SU-DHL-6 (cell line): ENCODE results near the gene PSMB5.

ENCODE experiments used
- H2AFZ ChIP-seq: fragments of 200-600 bp; sonication (generic); 2 replicates; pipeline ENCODE4 v1.6.1; 2014; ENCODE audit warnings: low read depth, mild to moderate bottlenecking, moderate library complexity, mixed read lengths, antibody characterized with exemption, low read length; ENCODE audit not compliant: severe bottlenecking
- H3F3A ChIP-seq: fragments of 200-600 bp; shearing (Covaris generic); 2 replicates; pipeline ENCODE4 v1.6.0; 2016; ENCODE audit warnings: antibody characterized with exemption, mild to moderate bottlenecking; ENCODE audit not compliant: insufficient read depth
- H3K27ac ChIP-seq: fragments of 200-600 bp; sonication (generic); 2 replicates; pipeline ENCODE4 v1.5.1; 2016; ENCODE audit warnings: low read depth, mild to moderate bottlenecking, low read length, moderate library complexity, mixed read lengths
- H3K27me3 ChIP-seq: fragments of 200-600 bp; sonication (generic), shearing (Covaris generic); 2 replicates; pipeline ENCODE4 v1.6.0; 2014; ENCODE audit warnings: mild to moderate bottlenecking, low read length
- H3K36me3 ChIP-seq: fragments of 200-600 bp; sonication (generic); 2 replicates; pipeline ENCODE4 v1.6.1; 2014; ENCODE audit warnings: mild to moderate bottlenecking, low read length, mixed read lengths
- H3K4me2 ChIP-seq: fragments of 300-600, 200-600 bp; shearing (Covaris generic), sonication (generic); 2 replicates; pipeline ENCODE4 v1.6.0; 2014; ENCODE audit warnings: low read length, low read depth, mild to moderate bottlenecking; ENCODE audit not compliant: poor library complexity, severe bottlenecking
- H3K4me3 ChIP-seq: fragments of 200-600 bp; sonication (generic); 2 replicates; pipeline ENCODE4 v1.5.1; 2014; ENCODE audit warnings: antibody characterized with exemption, low read length, mild to moderate bottlenecking, mixed read lengths; ENCODE audit not compliant: insufficient read depth, poor library complexity, severe bottlenecking
- H3K79me2 ChIP-seq: fragments of 200-600 bp; sonication (generic); 2 replicates; pipeline ENCODE4 v1.6.1; 2014; ENCODE audit warnings: mild to moderate bottlenecking, low read length, moderate library complexity; ENCODE audit not compliant: insufficient read depth
- H3K9ac ChIP-seq: fragments of 200-600 bp; sonication (generic); 2 replicates; pipeline ENCODE4 v1.7.0; 2014; ENCODE audit warnings: mild to moderate bottlenecking, low read length
- H3K9me2 ChIP-seq: fragments of 200-600 bp; sonication (generic); replicated peaks from 2 replicates; pipeline ENCODE4 v1.6.1; 2014; ENCODE audit warnings: low read length; ENCODE audit not compliant: insufficient read depth
- H3K9me3 ChIP-seq: fragments of 200-600 bp; sonication (generic); 2 replicates; pipeline ENCODE4 v1.6.1; 2014; ENCODE audit warnings: low read length, mixed read lengths; ENCODE audit not compliant: insufficient read depth
- H4K20me1 ChIP-seq: fragments of 200-600 bp; sonication (generic); 2 replicates; pipeline ENCODE4 v1.6.1; 2014; ENCODE audit warnings: low read depth, mild to moderate bottlenecking, antibody characterized with exemption, low read length, moderate library complexity, mixed read lengths
- CTCF ChIP-seq: fragments of 200-600 bp; sonication (generic); IDR thresholded peaks from one replicate; pipeline ENCODE4 v1.5.1; 2017; ENCODE audit warnings: antibody characterized with exemption, mild to moderate bottlenecking, low read length, moderate library complexity; ENCODE audit not compliant: insufficient read depth, poor library complexity, severe bottlenecking
- EZH2phosphoT487 ChIP-seq: fragments of 200-600 bp; sonication (generic), shearing (Covaris generic); conservative IDR thresholded peaks from 2 replicates; pipeline ENCODE4 v1.6.1; 2018; ENCODE audit warnings: mild to moderate bottlenecking, antibody characterized with exemption, low read length, moderate library complexity, mixed read lengths

The PSMB5 gene

GRCh38 chr14:23034498-23035302, at the start of gene PSMB5:
TSS of gene PSMB5 (minus strand) at chr14:23034900. CDS start at chr14:23034881, 19 bp downstream.
- no peak for TF ChIP-seq CTCF
- TF ChIP-seq EZH2phosphoT487 = no peak
- peak within 1 kb of the TSS; percentile 58 for H3K4me2 ChIP-seq
- peak within 1 kb of the TSS; percentile 91 for H3K9ac ChIP-seq
- H3K4me3 ChIP-seq = peak within 1 kb of the TSS; percentile 70
- no peaks in the 10 kb centered on the region for H4K20me1 ChIP-seq
- no peaks in the 10 kb centered on the region for H3K9me2 ChIP-seq
- H3K27ac ChIP-seq = peak within 1 kb of the TSS; percentile 84
- H3K36me3 ChIP-seq = peaks cover 6% of the 10 kb centered on the region; the same call in 1 of the 2 replicates
- H3K9me3 ChIP-seq = no peaks in the 10 kb centered on the region
- peak within 1 kb of the TSS; percentile 92 for H2AFZ ChIP-seq
- no peaks in the 10 kb centered on the region for H3F3A ChIP-seq
- H3K79me2 ChIP-seq = peaks cover 25% of the 10 kb centered on the region
- H3K27me3 ChIP-seq = no peaks in the 10 kb centered on the region

GRCh38 chr14:23080474-23080873, 45.8 kb upstream of the PSMB5 start:
- H3K9me2 ChIP-seq = no peaks in the 10 kb centered on the region
- no peaks in the 10 kb centered on the region for H4K20me1 ChIP-seq
- no peak overlapping the region for H3K9ac ChIP-seq
- H3F3A ChIP-seq = peaks cover 18% of the 10 kb centered on the region
- H3K27ac ChIP-seq = no peak overlapping the region
- no peaks in the 10 kb centered on the region for H3K9me3 ChIP-seq
- TF ChIP-seq CTCF (no peak), EZH2phosphoT487 (no peak)
- no peak overlapping the region for H3K4me3 ChIP-seq
- H2AFZ ChIP-seq = no peak overlapping the region
- no peaks in the 10 kb centered on the region for H3K27me3 ChIP-seq
- peaks cover 48% of the 10 kb centered on the region for H3K36me3 ChIP-seq
- H3K4me2 ChIP-seq = no peak overlapping the region
- no peaks in the 10 kb centered on the region for H3K79me2 ChIP-seq

GRCh38 chr14:23079716-23080115, 45.0 kb upstream of the PSMB5 start:
- peaks cover 18% of the 10 kb centered on the region for H3F3A ChIP-seq
- H3K4me3 ChIP-seq = no peak overlapping the region
- no peaks in the 10 kb centered on the region for H3K79me2 ChIP-seq
- H3K27me3 ChIP-seq = no peaks in the 10 kb centered on the region
- no peaks in the 10 kb centered on the region for H3K9me3 ChIP-seq
- TF ChIP-seq CTCF (no peak), EZH2phosphoT487 (no peak)
- no peak overlapping the region for H2AFZ ChIP-seq
- no peaks in the 10 kb centered on the region for H4K20me1 ChIP-seq
- H3K27ac ChIP-seq = no peak overlapping the region
- H3K36me3 ChIP-seq = peaks cover 48% of the 10 kb centered on the region
- H3K4me2 ChIP-seq = no peak overlapping the region
- H3K9me2 ChIP-seq = no peaks in the 10 kb centered on the region
- H3K9ac ChIP-seq = no peak overlapping the region
